Endometrial microvascular endothelial cells (primary cell): ENCODE data around the gene PSMD9. TPM values are rescaled to one million over a fixed set of nuclear protein-coding genes. Genes with fewer than 3 reads are reported as not detected.

ENCODE experiments used
- total RNA-seq: library from RNA; depleted of rRNA; stranded (reverse); fragments of >200 nt; gene quantifications from one replicate; pipeline ENCODE4 v1.2.3, GENCODE V29; 2015; ENCODE audit errors: inconsistent ontology term

The PSMD9 gene
- total RNA-seq, 1 donor from 2014 or later = 120 TPM

Other genes with a start within 250 kb of the PSMD9 start
- gene MORN3, start 219.1 kb upstream of the PSMD9 start, total RNA-seq = 0.19 TPM
- 9.8 TPM for gene TMEM120B, start 176.0 kb upstream of the PSMD9 start, total RNA-seq
- gene RHOF, start 95.1 kb upstream of the PSMD9 start, total RNA-seq = 14.6 TPM
- gene SETD1B, start 84.8 kb upstream of the PSMD9 start, total RNA-seq = 5.8 TPM
- not detected for gene HPD, start 29.9 kb upstream of the PSMD9 start, total RNA-seq
- 0.37 TPM for gene CFAP251, start 29.8 kb downstream of the PSMD9 start, total RNA-seq
- 2.7 TPM for gene BCL7A, start 133.1 kb downstream of the PSMD9 start, total RNA-seq
- 13.6 TPM for gene MLXIP, start 190.0 kb downstream of the PSMD9 start, total RNA-seq